Muscle of leg (tissue), 11 donors: Measurements from ENCODE around the gene TRMT44. TPM values are rescaled to one million over a fixed set of nuclear protein-coding genes. Genes with fewer than 3 reads are reported as not detected.

Experiments used
- DNase-seq: peaks from one replicate; pipeline ENCODE4 v3.0.0; 2013
- H3K27ac ChIP-seq: one replicate; pipeline ENCODE4 v1.5.1; 2013; ENCODE audit warnings: mild to moderate bottlenecking, low read length, control low read depth
- H3K27me3 ChIP-seq: one replicate; pipeline ENCODE4 v1.6.1; 2013; ENCODE audit warnings: low read length; ENCODE audit not compliant: control insufficient read depth, insufficient read depth
- H3K36me3 ChIP-seq: one replicate; pipeline ENCODE4 v1.6.1; 2013; ENCODE audit warnings: low read length; ENCODE audit not compliant: control insufficient read depth, insufficient read depth
- H3K4me1 ChIP-seq: one replicate; pipeline ENCODE4 v1.6.1; 2013; ENCODE audit warnings: low read length; ENCODE audit not compliant: control insufficient read depth, insufficient read depth
- H3K4me3 ChIP-seq: one replicate; pipeline ENCODE4 v1.5.1; 2013; ENCODE audit warnings: low read length, control low read depth
- H3K9me3 ChIP-seq: replicated peaks from 2 replicates; pipeline ENCODE4 v1.6.1; 2013; ENCODE audit warnings: low read depth, low read length; ENCODE audit not compliant: control insufficient read depth
- WGBS: methylation state at CpG from one replicate; pipeline ENCODE4 v1.1.5; 2013; ENCODE audit warnings: missing lambda C conversion rate; ENCODE audit not compliant: insufficient coverage; 5-methylcytosine and 5-hydroxymethylcytosine counted together
- polyA plus RNA-seq, 8 donors: library from polyadenylated mRNA; unstranded; fragments of 120-200 nt; gene quantifications; one replicate each; pipeline versions ENCODE4 v1.2.1 to v1.2.3, GENCODE V29; 2013; ENCODE audit warnings: inconsistent platforms in 1 of 8, low replicate concordance in 1 of 8; ENCODE audit not compliant: insufficient read length in 8 of 8, insufficient read depth in 1 of 8
- total RNA-seq: library from RNA; stranded (reverse); fragments of 120-200 nt; gene quantifications from one replicate; pipeline ENCODE4 v1.2.4, GENCODE V29; 2013

TRMT44 gene
- total and polyA plus RNA-seq, 9 donors = 8.1 to 13.9 (median 10.3) TPM

- WGBS = 52% methylated on average over 12 of the region's 15 CpGs
- H3K9me3 ChIP-seq = peaks cover 4% of the 10 kb centered on the region
Observed at GRCh38 chr4:8504279-8505007, 63.9 kb downstream of the TRMT44 start.

GRCh38 chr4:8505229-8505628 lies 64.7 kb downstream of the TRMT44 start:
- 83% methylated on average over 2 of the region's 7 CpGs for WGBS
- H3K4me1 ChIP-seq = peaks cover 63% of the 10 kb centered on the region
- H3K36me3 ChIP-seq = no peaks in the 10 kb centered on the region
- no peak overlapping the region for H3K4me3 ChIP-seq
- H3K27ac ChIP-seq = no peak overlapping the region
- no peaks in the 10 kb centered on the region for H3K27me3 ChIP-seq
- peaks cover 4% of the 10 kb centered on the region for H3K9me3 ChIP-seq
- DNase-seq = no peak

More at GRCh38 chr4:8504279-8505007, 63.9 kb downstream of the TRMT44 start:
- Histone ChIP-seq H3K27me3 (no peaks in the 10 kb centered on the region), H3K4me3 (no peak overlapping the region), H3K36me3 (no peaks in the 10 kb centered on the region), H3K27ac (no peak overlapping the region), H3K4me1 (peaks cover 63% of the 10 kb centered on the region)
- peak; percentile 12 for DNase-seq

DNA sequence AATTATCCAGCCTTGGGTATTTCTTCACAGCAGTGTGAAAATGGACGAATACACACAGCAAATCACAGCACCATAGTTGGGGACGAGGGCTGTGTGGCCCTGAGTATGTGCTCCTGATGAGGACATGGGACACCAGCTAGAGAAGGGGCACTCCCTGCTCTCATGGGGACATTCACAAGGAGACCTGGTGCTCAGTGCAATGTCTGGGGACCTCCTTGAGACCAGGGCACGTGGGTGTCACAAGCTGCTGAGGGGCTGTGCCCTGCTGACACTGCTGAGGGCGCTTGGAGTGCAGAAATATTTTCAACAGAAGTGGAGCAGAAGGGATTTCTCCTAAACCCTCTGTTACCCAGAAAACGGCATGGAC lies 65.4 kb downstream of the TRMT44 start:
- H3K27me3 ChIP-seq = no peaks in the 10 kb centered on the region
- DNase-seq = no peak
- WGBS = 64% methylated on average over 2 of the region's 5 CpGs
- peaks cover 4% of the 10 kb centered on the region for H3K9me3 ChIP-seq
- no peak overlapping the region for H3K4me3 ChIP-seq
- peak overlapping the region; percentile 38 for H3K27ac ChIP-seq
- no peaks in the 10 kb centered on the region for H3K36me3 ChIP-seq
- peaks cover 61% of the 10 kb centered on the region for H3K4me1 ChIP-seq

- Histone ChIP-seq H3K9me3 (peaks cover 4% of the 10 kb centered on the region), H3K4me1 (peaks cover 55% of the 10 kb centered on the region), H3K4me3 (no peak overlapping the region), H3K27ac (peak overlapping the region; percentile 48), H3K36me3 (no peaks in the 10 kb centered on the region), H3K27me3 (no peaks in the 10 kb centered on the region)
- DNase-seq = peak; percentile 83
- WGBS = 13% methylated on average over 14 of the region's 21 CpGs
Observed at GRCh38 chr4:8506373-8507195, 66.0 kb downstream of the TRMT44 start.

GRCh38 chr4:8507196-8507570 lies 66.6 kb downstream of the TRMT44 start:
- Histone ChIP-seq H3K36me3 (no peaks in the 10 kb centered on the region), H3K27ac (peak overlapping the region; percentile 48), H3K4me1 (peaks cover 52% of the 10 kb centered on the region), H3K4me3 (no peak overlapping the region), H3K27me3 (no peaks in the 10 kb centered on the region), H3K9me3 (peaks cover 4% of the 10 kb centered on the region)
- DNase-seq = peak; percentile 22
- WGBS = 44% methylated on average over 7 of the region's 13 CpGs

DNA sequence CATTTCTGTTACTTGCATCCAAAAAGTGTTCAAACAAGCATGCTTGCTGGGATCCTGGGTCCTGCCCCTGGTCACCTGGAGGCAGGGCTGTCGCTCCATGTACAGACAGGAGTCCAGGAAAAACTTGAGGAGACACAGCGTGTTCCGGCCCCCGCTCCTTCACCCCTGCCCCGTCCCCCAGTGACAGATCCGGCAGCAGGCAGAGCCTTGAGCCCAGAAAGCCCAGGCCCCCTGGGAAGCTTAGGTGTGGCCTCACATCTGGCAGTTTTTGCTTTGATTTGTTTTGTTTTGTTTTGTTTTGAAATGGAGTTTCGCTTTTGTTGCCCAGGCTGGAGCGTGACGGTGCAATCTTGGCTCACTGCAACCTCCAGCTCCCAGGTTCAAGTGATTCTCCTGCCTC lies 67.0 kb downstream of the TRMT44 start:
- WGBS = 86% methylated on average over 1 of the region's 9 CpGs
- no peaks in the 10 kb centered on the region for H3K9me3 ChIP-seq

DNA sequence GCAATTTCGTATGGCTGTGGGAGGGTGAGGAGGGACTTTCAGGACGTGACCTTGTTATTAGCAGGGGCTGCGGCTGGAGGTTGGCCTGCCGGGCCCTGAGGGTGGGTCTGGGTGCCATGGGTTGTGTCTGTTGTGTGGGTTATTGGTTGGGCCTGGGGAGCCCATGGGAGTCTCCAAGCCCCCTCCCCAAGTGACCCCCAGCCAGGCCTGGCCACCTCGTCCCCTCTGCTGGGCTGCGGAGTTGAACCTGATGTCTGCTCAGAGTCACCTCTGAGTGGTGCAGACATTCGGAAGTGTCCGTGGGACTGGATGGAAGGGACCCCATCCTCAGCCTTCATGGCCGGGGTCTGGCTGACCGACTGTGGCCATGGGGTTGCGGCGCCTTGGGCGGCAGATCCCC lies 67.7 kb downstream of the TRMT44 start:
- Histone ChIP-seq H3K27ac (no peak overlapping the region), H3K27me3 (no peaks in the 10 kb centered on the region), H3K4me1 (peaks cover 43% of the 10 kb centered on the region), H3K36me3 (no peaks in the 10 kb centered on the region), H3K4me3 (no peak overlapping the region), H3K9me3 (no peaks in the 10 kb centered on the region)
- no peak for DNase-seq
- WGBS = 100% methylated on average over 2 of the region's 13 CpGs

More for the DNA sequence above, 67.0 kb downstream of the TRMT44 start:
- no peak overlapping the region for H3K4me3 ChIP-seq
- no peaks in the 10 kb centered on the region for H3K27me3 ChIP-seq
- H3K27ac ChIP-seq = no peak overlapping the region
- peaks cover 49% of the 10 kb centered on the region for H3K4me1 ChIP-seq
- H3K36me3 ChIP-seq = no peaks in the 10 kb centered on the region
- no peak for DNase-seq

DNA sequence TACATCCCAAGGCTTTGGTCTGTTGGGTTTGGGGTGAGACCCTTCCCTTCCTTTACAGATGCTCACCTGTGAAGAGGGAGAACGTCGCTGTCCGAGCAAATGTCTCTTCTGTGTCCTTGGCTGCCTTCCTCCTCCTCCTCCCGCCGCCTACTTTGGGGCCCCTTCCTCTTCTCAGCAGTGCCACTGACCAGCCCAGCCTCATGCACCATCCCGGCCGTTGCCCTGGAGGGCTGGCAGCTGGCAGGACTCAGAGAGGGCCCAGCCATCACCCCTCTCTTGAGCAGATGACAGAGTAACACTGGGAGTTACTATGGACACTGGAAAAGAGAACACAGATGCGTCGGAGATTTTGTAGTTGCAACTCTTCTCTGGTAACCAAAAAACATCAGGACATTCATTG lies 68.2 kb downstream of the TRMT44 start:
- no peak for DNase-seq
- H3K27ac ChIP-seq = no peak overlapping the region

DNA sequence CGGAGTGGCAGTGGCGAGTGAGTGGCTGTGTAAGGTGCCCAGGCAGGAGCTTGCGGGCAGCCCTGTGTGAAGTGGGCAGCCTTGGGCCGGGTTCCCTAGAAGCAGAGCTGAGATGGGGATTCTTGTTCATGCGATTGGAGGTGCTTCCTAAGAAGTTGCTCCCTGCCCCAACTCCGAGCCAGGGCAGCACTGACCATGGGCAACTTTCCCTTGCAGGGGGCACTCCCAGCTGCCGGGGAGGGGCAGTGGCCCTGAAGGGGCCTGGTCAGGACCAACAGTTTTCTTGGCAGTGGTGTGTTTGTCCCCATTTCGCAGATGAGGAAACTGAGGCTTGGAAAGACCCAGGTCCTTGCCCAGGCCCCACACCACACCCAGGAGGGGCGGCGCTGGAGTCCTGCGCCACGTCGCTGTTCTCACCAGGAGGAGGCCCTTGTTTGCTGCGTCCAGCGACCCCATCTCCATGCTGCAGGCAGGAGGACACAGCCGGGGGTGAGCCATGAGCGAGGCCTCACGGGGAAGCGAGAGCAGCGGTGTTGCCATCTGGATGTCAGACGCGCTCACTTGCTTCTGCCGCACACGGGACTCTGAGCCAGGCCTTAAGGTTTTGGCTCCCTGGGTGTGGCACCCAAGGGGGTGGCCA lies 68.9 kb downstream of the TRMT44 start:
- H3K9me3 ChIP-seq = no peaks in the 10 kb centered on the region
- no peaks in the 10 kb centered on the region for H3K36me3 ChIP-seq
- no peak overlapping the region for H3K27ac ChIP-seq
- 85% methylated on average over 24 of the region's 24 CpGs for WGBS
- H3K4me1 ChIP-seq = peaks cover 31% of the 10 kb centered on the region
- no peak for DNase-seq
- no peak overlapping the region for H3K4me3 ChIP-seq
- no peaks in the 10 kb centered on the region for H3K27me3 ChIP-seq

More for the DNA sequence above, 68.2 kb downstream of the TRMT44 start:
- H3K27me3 ChIP-seq = no peaks in the 10 kb centered on the region
- peaks cover 38% of the 10 kb centered on the region for H3K4me1 ChIP-seq
- H3K4me3 ChIP-seq = no peak overlapping the region
- WGBS = 52% methylated on average over 3 of the region's 9 CpGs
- H3K9me3 ChIP-seq = no peaks in the 10 kb centered on the region
- no peaks in the 10 kb centered on the region for H3K36me3 ChIP-seq

GRCh38 chr4:8510191-8510590 lies 69.6 kb downstream of the TRMT44 start:
- Histone ChIP-seq H3K27me3 (no peaks in the 10 kb centered on the region), H3K36me3 (no peaks in the 10 kb centered on the region), H3K4me1 (peaks cover 25% of the 10 kb centered on the region), H3K27ac (no peak overlapping the region), H3K9me3 (no peaks in the 10 kb centered on the region), H3K4me3 (no peak overlapping the region)
- DNase-seq = no peak
- 88% methylated on average over 11 of the region's 12 CpGs for WGBS
